Ectodermal cell (in vitro differentiated cells): Measurements from ENCODE around the gene SKAP2. TPM values are rescaled to one million over a fixed set of nuclear protein-coding genes. Genes with fewer than 3 reads are reported as not detected.

Experiments
- H3K27ac ChIP-seq: 2 replicates; pipeline ENCODE4 v1.7.0; 2013; ENCODE audit warnings: mild to moderate bottlenecking, low read depth, low read length; ENCODE audit not compliant: insufficient read depth, poor library complexity, severe bottlenecking
- H3K27me3 ChIP-seq: 2 replicates; pipeline ENCODE4 v1.7.0; 2013; ENCODE audit warnings: mild to moderate bottlenecking, low read length; ENCODE audit not compliant: insufficient read depth, control insufficient read depth, poor library complexity, severe bottlenecking
- H3K36me3 ChIP-seq: one replicate; pipeline ENCODE4 v1.7.0; 2013; ENCODE audit warnings: low read length; ENCODE audit not compliant: control insufficient read depth, insufficient read depth
- H3K4me1 ChIP-seq: one replicate; pipeline ENCODE4 v1.7.0; 2013; ENCODE audit warnings: low read length; ENCODE audit not compliant: control insufficient read depth, insufficient read depth
- H3K4me3 ChIP-seq: 2 replicates; pipeline ENCODE4 v1.7.0; 2013; ENCODE audit warnings: low read depth, low read length, control low read depth; ENCODE audit not compliant: insufficient read depth
- H3K9me3 ChIP-seq: 2 replicates; pipeline ENCODE4 v1.7.0; 2013; ENCODE audit warnings: mild to moderate bottlenecking, low read length, moderate library complexity; ENCODE audit not compliant: control insufficient read depth
- WGBS, 2 experiments: methylation state at CpG; one replicate each; pipeline ENCODE4 v1.1.7; 2013; ENCODE audit warnings: missing lambda C conversion rate in 2 of 2; 5-methylcytosine and 5-hydroxymethylcytosine counted together
- polyA plus RNA-seq, 4 experiments: library from polyadenylated mRNA; stranded (reverse); fragments of 50-300 nt; gene quantifications; one replicate each; pipeline ENCODE4 v1.2.3, GENCODE V29; 2013

Gene SKAP2
- polyA plus RNA-seq (2013, experiment 1 of 4): 3.5 TPM
- 3.5 TPM for polyA plus RNA-seq (2013, experiment 2 of 4)
- 5.3 TPM for polyA plus RNA-seq (2013, experiment 3 of 4)
- 4.3 TPM for polyA plus RNA-seq (2013, experiment 4 of 4)

GRCh38 chr7:26864309-26865093, at the start of gene SKAP2:
SKAP2 (minus strand) TSS chr7:26864590; CDS start chr7:26864429, 161 bp downstream.
- Histone ChIP-seq H3K9me3 (no peaks in the 10 kb centered on the region), H3K36me3 (no peaks in the 10 kb centered on the region), H3K4me1 (no peaks in the 10 kb centered on the region), H3K4me3 (peak within 1 kb of the TSS; percentile 65), H3K27me3 (peaks cover 45% of the 10 kb centered on the region), H3K27ac (peak within 1 kb of the TSS; percentile 38)
- 8 to 11% methylated on average over 52 of the region's 52 CpGs for WGBS, 2 experiments

- H3K9me3 ChIP-seq: no peaks in the 10 kb centered on the region
- H3K27me3 ChIP-seq: no peaks in the 10 kb centered on the region
- H3K4me1 ChIP-seq: no peaks in the 10 kb centered on the region
- H3K27ac ChIP-seq: no peak overlapping the region
- WGBS, 2 experiments: 100% methylated on average over 1 of the region's 1 CpG
- H3K36me3 ChIP-seq: no peaks in the 10 kb centered on the region
- no peak overlapping the region for H3K4me3 ChIP-seq
Observed at GRCh38 chr7:26912933-26913536, 48.6 kb upstream of the SKAP2 start.

GRCh38 chr7:26912338-26912737, 47.9 kb upstream of the SKAP2 start:
- Histone ChIP-seq H3K27ac (no peak overlapping the region), H3K9me3 (no peaks in the 10 kb centered on the region), H3K27me3 (no peaks in the 10 kb centered on the region), H3K4me3 (no peak overlapping the region), H3K4me1 (no peaks in the 10 kb centered on the region), H3K36me3 (no peaks in the 10 kb centered on the region)

- Histone ChIP-seq H3K27ac (no peak overlapping the region), H3K4me1 (no peaks in the 10 kb centered on the region), H3K27me3 (no peaks in the 10 kb centered on the region), H3K36me3 (no peaks in the 10 kb centered on the region), H3K4me3 (no peak overlapping the region), H3K9me3 (no peaks in the 10 kb centered on the region)
- 83 to 87% methylated on average over 3 to 4 of the region's 4 CpGs for WGBS, 2 experiments
Observed at GRCh38 chr7:26910221-26910620, 45.8 kb upstream of the SKAP2 start.

- Histone ChIP-seq H3K4me3 (no peak overlapping the region), H3K36me3 (no peaks in the 10 kb centered on the region), H3K9me3 (no peaks in the 10 kb centered on the region), H3K4me1 (no peaks in the 10 kb centered on the region), H3K27me3 (no peaks in the 10 kb centered on the region), H3K27ac (no peak overlapping the region)
Observed at GRCh38 chr7:26900251-26900650, 35.9 kb upstream of the SKAP2 start.

GRCh38 chr7:26899519-26899918, 35.1 kb upstream of the SKAP2 start:
- Histone ChIP-seq H3K27me3 (no peaks in the 10 kb centered on the region), H3K9me3 (no peaks in the 10 kb centered on the region), H3K27ac (no peak overlapping the region), H3K4me3 (no peak overlapping the region), H3K36me3 (no peaks in the 10 kb centered on the region), H3K4me1 (no peaks in the 10 kb centered on the region)
- WGBS, 2 experiments: 100% methylated on average over 1 of the region's 1 CpG; no CpG with 5 or more reads in 1 of the 2 experiments

- Histone ChIP-seq H3K4me1 (no peaks in the 10 kb centered on the region), H3K9me3 (no peaks in the 10 kb centered on the region), H3K27ac (no peak overlapping the region), H3K27me3 (no peaks in the 10 kb centered on the region), H3K4me3 (no peak overlapping the region), H3K36me3 (no peaks in the 10 kb centered on the region)
- 86 to 98% methylated on average over 2 of the region's 2 CpGs for WGBS, 2 experiments
Observed at GRCh38 chr7:26898891-26899290, 34.5 kb upstream of the SKAP2 start.

GRCh38 chr7:26897928-26898327, 33.5 kb upstream of the SKAP2 start:
- no peak overlapping the region for H3K4me3 ChIP-seq
- H3K27ac ChIP-seq: no peak overlapping the region
- no peaks in the 10 kb centered on the region for H3K4me1 ChIP-seq
- H3K36me3 ChIP-seq: no peaks in the 10 kb centered on the region
- no peaks in the 10 kb centered on the region for H3K9me3 ChIP-seq
- WGBS, 2 experiments: 100% methylated on average over 1 of the region's 1 CpG; no CpG with 5 or more reads in 1 of the 2 experiments
- no peaks in the 10 kb centered on the region for H3K27me3 ChIP-seq

GRCh38 chr7:26891400-26892350, 27.3 kb upstream of the SKAP2 start:
- Histone ChIP-seq H3K4me1 (no peaks in the 10 kb centered on the region), H3K27me3 (no peaks in the 10 kb centered on the region), H3K4me3 (no peak overlapping the region), H3K9me3 (no peaks in the 10 kb centered on the region), H3K36me3 (no peaks in the 10 kb centered on the region), H3K27ac (no peak overlapping the region)
- WGBS, 2 experiments: 88 to 94% methylated on average over 2 to 3 of the region's 3 CpGs

- Histone ChIP-seq H3K36me3 (no peaks in the 10 kb centered on the region), H3K27ac (no peak overlapping the region), H3K27me3 (no peaks in the 10 kb centered on the region), H3K4me3 (no peak overlapping the region), H3K4me1 (no peaks in the 10 kb centered on the region), H3K9me3 (no peaks in the 10 kb centered on the region)
- WGBS, 2 experiments: 88 to 100% methylated on average over 1 to 2 of the region's 2 CpGs
Observed at GRCh38 chr7:26880852-26881251, 16.5 kb upstream of the SKAP2 start.
